Endothelial cell of umbilical vein (primary cell): ENCODE results near the gene TRIM62. TPM values are rescaled to one million over a fixed set of nuclear protein-coding genes. Genes with fewer than 3 reads are reported as not detected.

Source experiments
- BruUV-seq: library from RNA; stranded (reverse); fragments of 400-500 nt; replicated peaks from 2 replicates; lab custom pipeline; 2021; lab: Mats Ljungman, UMichigan
- CTCF ChIA-PET: fragments of 300-600, 350-600 bp; sonication (Branson Sonifier 250); formaldehyde crosslinking; loops from one replicate; lab custom pipeline; 2021; ENCODE audit warnings: antibody characterized with exemption, inconsistent platforms; lab: Charles Lee
- POLR2A ChIA-PET: fragments of 300-600, 350-600 bp; sonication (Branson Sonifier 250); formaldehyde crosslinking; loops from one replicate; lab custom pipeline; 2021; ENCODE audit warnings: antibody characterized with exemption, inconsistent platforms; lab: Charles Lee
- DNase-seq: peaks from one replicate; pipeline ENCODE4 v3.0.0-alpha.2; 2011; ENCODE audit warnings: low read depth, low spot score
- FAIRE-seq: peaks from 2 replicates; lab custom pipeline; 2011; peaks lifted over from hg19 to GRCh38; lab: Jason Lieb, UNC
- H2AFZ ChIP-seq: 2 replicates; pipeline ENCODE4 v1.6.0; 2012; ENCODE audit warnings: low read depth, low read length, control low read depth, inconsistent platforms
- H3K27ac ChIP-seq: 2 replicates; pipeline ENCODE4 v1.5.1; 2011; ENCODE audit warnings: low read depth, mild to moderate bottlenecking, control low read depth, low read length, moderate library complexity; ENCODE audit not compliant: insufficient read depth
- H3K27me3 ChIP-seq, 2 experiments: 2 replicates each; pipeline versions ENCODE4 v1.6.0 to v1.6.1; 2011; ENCODE audit warnings: low read length in 2 of 2, mixed read lengths in 1 of 2; ENCODE audit not compliant: control insufficient read depth in 2 of 2, insufficient read depth in 2 of 2
- H3K36me3 ChIP-seq, 2 experiments: 2 replicates in 1 of 2; 3 replicates in 1 of 2; pipeline ENCODE4 v1.5.1; 2011; ENCODE audit warnings: low read length in 2 of 2, mild to moderate bottlenecking in 1 of 2, moderate library complexity in 1 of 2; ENCODE audit not compliant: control insufficient read depth in 2 of 2, insufficient read depth in 2 of 2; ENCODE audit errors: extremely low read depth in 1 of 2
- H3K4me1 ChIP-seq: 3 replicates; pipeline ENCODE4 v1.5.1; 2011; ENCODE audit warnings: mild to moderate bottlenecking, low read length; ENCODE audit not compliant: control insufficient read depth, insufficient read depth; ENCODE audit errors: extremely low read depth
- H3K4me2 ChIP-seq: 2 replicates; pipeline ENCODE4 v1.6.1; 2011; ENCODE audit warnings: low read length, control low read depth, mixed read lengths; ENCODE audit not compliant: insufficient read depth
- H3K4me3 ChIP-seq, 3 experiments: fragments of 200-600 bp in 1 of 3; sonication (generic), shearing (Covaris generic) in 1 of 3; replicated peaks in 1 of 3; 2 replicates each; pipeline ENCODE4 v1.5.1; 2011 to 2016; ENCODE audit warnings: control low read depth in 3 of 3, low read length in 3 of 3, mild to moderate bottlenecking in 2 of 3, inconsistent platforms in 1 of 3, low read depth in 1 of 3, moderate library complexity in 1 of 3; ENCODE audit not compliant: insufficient read depth in 1 of 3
- H3K79me2 ChIP-seq: 2 replicates; pipeline ENCODE4 v1.6.0; 2012; ENCODE audit warnings: low read length, inconsistent platforms; ENCODE audit not compliant: control insufficient read depth, insufficient read depth
- H3K9ac ChIP-seq: replicated peaks from 2 replicates; pipeline ENCODE3; 2011; ENCODE audit warnings: low read length, control low read depth; ENCODE audit not compliant: insufficient read depth; ENCODE audit errors: extremely low read depth
- H3K9me1 ChIP-seq: replicated peaks from 3 replicates; pipeline ENCODE4 v1.6.0; 2011; ENCODE audit warnings: mild to moderate bottlenecking, low read length; ENCODE audit not compliant: control insufficient read depth, insufficient read depth; ENCODE audit errors: extremely low read depth
- H3K9me3 ChIP-seq: replicated peaks from 2 replicates; pipeline ENCODE4 v1.5.1; 2012; ENCODE audit warnings: low read length, inconsistent platforms; ENCODE audit not compliant: control insufficient read depth, insufficient read depth
- H4K20me1 ChIP-seq: replicated peaks from 2 replicates; pipeline ENCODE3; 2011; ENCODE audit warnings: mild to moderate bottlenecking, low read length; ENCODE audit not compliant: control insufficient read depth, insufficient read depth; ENCODE audit errors: extremely low read depth
- EZH2 ChIP-seq: IDR thresholded peaks from 2 replicates; pipeline ENCODE4 v1.6.1; 2012; ENCODE audit warnings: borderline replicate concordance, low read depth, mild to moderate bottlenecking, moderate library complexity, low read length, inconsistent platforms; ENCODE audit not compliant: severe bottlenecking
- FOS ChIP-seq: IDR thresholded peaks from 2 replicates; pipeline ENCODE4 v1.6.1; 2011; ENCODE audit warnings: mild to moderate bottlenecking, low read length, moderate library complexity, borderline replicate concordance; ENCODE audit not compliant: insufficient read depth
- GATA2 ChIP-seq: IDR thresholded peaks from 2 replicates; pipeline ENCODE4 v1.7.0; 2011; ENCODE audit warnings: low read depth, mild to moderate bottlenecking, moderate library complexity, mixed read lengths, low read length; ENCODE audit not compliant: insufficient read length, insufficient read depth
- JUN ChIP-seq: IDR thresholded peaks from 2 replicates; pipeline ENCODE4 v1.6.1; 2011; ENCODE audit warnings: borderline replicate concordance, low read depth; ENCODE audit not compliant: insufficient read length, insufficient read depth
- MAX ChIP-seq: IDR thresholded peaks from 2 replicates; pipeline ENCODE4 v1.6.1; 2011; ENCODE audit not compliant: insufficient read depth, insufficient read length
- MYC ChIP-seq: IDR thresholded peaks from one replicate; pipeline ENCODE4 v1.6.1; 2011; ENCODE audit warnings: mild to moderate bottlenecking, low read depth, low read length
- POLR2A ChIP-seq: IDR thresholded peaks from 2 replicates; pipeline ENCODE4 v1.6.1; 2012; ENCODE audit warnings: low read depth, mild to moderate bottlenecking, control low read depth, low read length
- POLR2AphosphoS5 ChIP-seq: IDR thresholded peaks from 2 replicates; pipeline ENCODE4 v1.6.1; 2012; ENCODE audit warnings: low read depth, mild to moderate bottlenecking, control low read depth, low read length, moderate library complexity; ENCODE audit not compliant: insufficient read depth
- dilution Hi-C: fragments of 300-500 bp; cut with MboI; formaldehyde crosslinking; loops from one replicate; pipeline ENCODE4 v1.15.0; 2019; ENCODE audit warnings: low sequenced_read_pairs; ENCODE audit not compliant: extremely low pct_ligation_motif_present
- intact Hi-C: fragments of 100-400 bp; cut with micrococcal nuclease; formaldehyde crosslinking; loops from one replicate; pipeline ENCODE4 v1.10.0; 2022
- polyA plus RNA-seq, 4 experiments: library from polyadenylated mRNA; depleted of rRNA in 3 of 4; stranded (reverse) in 3 of 4; unstranded in 1 of 4; fragments of >200 nt; gene quantifications; 2 replicates each; pipeline versions ENCODE4 v1.2.1 to v1.2.3, GENCODE V29; 2011 to 2012; ENCODE audit warnings: missing spikeins in 1 of 4
- total RNA-seq: library from RNA; stranded (reverse); gene quantifications from 2 replicates; pipeline ENCODE4 v1.2.3, GENCODE V29; 2021
- TF ChIP-seq, protein P1 (sequence below), 2 donors: IDR thresholded peaks; 1 replicate in 1 of 2; 2 replicates in 1 of 2; pipeline ENCODE4 v1.5.1; 2011; ENCODE audit warnings: low read length in 2 of 2, mild to moderate bottlenecking in 2 of 2, moderate library complexity in 2 of 2, control low read depth in 1 of 2, inconsistent platforms in 1 of 2, low read depth in 1 of 2; ENCODE audit not compliant: insufficient read depth in 1 of 2; ENCODE audit errors: extremely low read depth in 1 of 2

The TRIM62 gene
- total and polyA plus RNA-seq, 2 donors (not counting 3 experiments of a cell fraction or from before 2014, with no cell fraction given), result 8.3 to 9.3 TPM

- no peaks in the 10 kb centered on the region for H3K4me1 ChIP-seq
- no peak overlapping the region for H3K27ac ChIP-seq
- FAIRE-seq (no peak), DNase-seq (no peak)
- H4K20me1 ChIP-seq, result no peaks in the 10 kb centered on the region
- ChIA-PET CTCF (interaction anchor here (0.8 kb wide), 1 partner anchor 15 kb away, joined by 3 read pairs; no protein-coding TSS in a partner anchor), POLR2A (no interaction called here)
- no TSS peak for BruUV-seq
- no peak for TF ChIP-seq EZH2
- TF ChIP-seq, protein P1, sequence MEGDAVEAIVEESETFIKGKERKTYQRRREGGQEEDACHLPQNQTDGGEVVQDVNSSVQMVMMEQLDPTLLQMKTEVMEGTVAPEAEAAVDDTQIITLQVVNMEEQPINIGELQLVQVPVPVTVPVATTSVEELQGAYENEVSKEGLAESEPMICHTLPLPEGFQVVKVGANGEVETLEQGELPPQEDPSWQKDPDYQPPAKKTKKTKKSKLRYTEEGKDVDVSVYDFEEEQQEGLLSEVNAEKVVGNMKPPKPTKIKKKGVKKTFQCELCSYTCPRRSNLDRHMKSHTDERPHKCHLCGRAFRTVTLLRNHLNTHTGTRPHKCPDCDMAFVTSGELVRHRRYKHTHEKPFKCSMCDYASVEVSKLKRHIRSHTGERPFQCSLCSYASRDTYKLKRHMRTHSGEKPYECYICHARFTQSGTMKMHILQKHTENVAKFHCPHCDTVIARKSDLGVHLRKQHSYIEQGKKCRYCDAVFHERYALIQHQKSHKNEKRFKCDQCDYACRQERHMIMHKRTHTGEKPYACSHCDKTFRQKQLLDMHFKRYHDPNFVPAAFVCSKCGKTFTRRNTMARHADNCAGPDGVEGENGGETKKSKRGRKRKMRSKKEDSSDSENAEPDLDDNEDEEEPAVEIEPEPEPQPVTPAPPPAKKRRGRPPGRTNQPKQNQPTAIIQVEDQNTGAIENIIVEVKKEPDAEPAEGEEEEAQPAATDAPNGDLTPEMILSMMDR (IDR thresholded peaks at IDR 0.05; ENCODE audit: extremely low read depth in 1 of 2, insufficient read depth in 1 of 2, low read depth in 1 of 2, low read length in 2 of 2), result no peak
- no peak for TF ChIP-seq MAX
- no peak for TF ChIP-seq MYC
- TF ChIP-seq POLR2A, result no peak
- TF ChIP-seq GATA2, result no peak
- TF ChIP-seq FOS, result no peak
- TF ChIP-seq POLR2AphosphoS5, result no peak
- no peak for TF ChIP-seq JUN
- H3K9me1 ChIP-seq, result no peaks in the 10 kb centered on the region
- H3K4me2 ChIP-seq, result no peak overlapping the region
- H3K4me3 ChIP-seq, result no peak overlapping the region
- intact Hi-C loops (no loop called here), dilution Hi-C loops (no loop called here)
- H3K9me3 ChIP-seq, result no peaks in the 10 kb centered on the region
- H3K79me2 ChIP-seq, result no peaks in the 10 kb centered on the region
- no peak overlapping the region for H2AFZ ChIP-seq
- no peak overlapping the region for H3K9ac ChIP-seq
- H3K36me3 ChIP-seq, result peaks cover 0 to 25% of the 10 kb centered on the region in 2 experiments
- H3K27me3 ChIP-seq, result peaks cover 0 to 2% of the 10 kb centered on the region in 2 experiments
Observed at GRCh38 chr1:33142483-33143064, 39.3 kb downstream of the TRIM62 start.
